Activated CD8-positive, alpha-beta T cell treated with anti-CD3 and anti-CD28 coated beads for 36 hours (primary cell): ENCODE data around the gene LOC128125822. TPM values are rescaled to one million over a fixed set of nuclear protein-coding genes. Genes with fewer than 3 reads are reported as not detected.

ENCODE experiments used
- ATAC-seq: fragments of 200-7000 bp; cut with Tn5 transposase; one replicate; pipeline ENCODE4 v1.10.0; 2021; ENCODE audit warnings: mild to moderate bottlenecking, moderate library complexity
- CTCF ChIA-PET: fragments of 350-600 bp; sonication (Branson Sonifier 250); formaldehyde crosslinking; loops from one replicate; lab custom pipeline; 2021; ENCODE audit warnings: antibody characterized with exemption; lab: Charles Lee
- POLR2A ChIA-PET: fragments of 350-600 bp; sonication (Branson Sonifier 250); formaldehyde crosslinking; loops from one replicate; lab custom pipeline; 2021; ENCODE audit warnings: antibody characterized with exemption; lab: Charles Lee
- DNase-seq: peaks from one replicate; pipeline ENCODE4 v3.0.0-alpha.2; 2020
- H3K27ac Mint-ChIP-seq: one replicate; pipeline ENCODE4 v1.8.0; 2021; ENCODE audit warnings: mild to moderate bottlenecking, mixed read lengths
- H3K27me3 Mint-ChIP-seq: one replicate; pipeline ENCODE4 v1.8.0; 2021; ENCODE audit warnings: mixed read lengths
- H3K36me3 Mint-ChIP-seq: one replicate; pipeline ENCODE4 v1.8.0; 2021; ENCODE audit warnings: low read depth, mixed read lengths
- H3K4me1 Mint-ChIP-seq: one replicate; pipeline ENCODE4 v1.8.0; 2021; ENCODE audit warnings: low read depth, mixed read lengths
- H3K4me3 Mint-ChIP-seq: one replicate; pipeline ENCODE4 v1.8.0; 2021; ENCODE audit warnings: mild to moderate bottlenecking, moderate library complexity, mixed read lengths
- H3K9me3 Mint-ChIP-seq: one replicate; pipeline ENCODE4 v1.8.0; 2021; ENCODE audit warnings: mixed read lengths
- intact Hi-C: fragments of 100-400 bp; cut with micrococcal nuclease; formaldehyde crosslinking; loops from one replicate; pipeline ENCODE4 v1.10.0; 2022
- total RNA-seq, 2 experiments: library from RNA; stranded (reverse); gene quantifications; one replicate each; pipeline ENCODE4 v1.2.3, GENCODE V29; 2021
- TF ChIP-seq, protein P1 (sequence below): fragments of 200-600 bp; IDR thresholded peaks from one replicate; pipeline ENCODE4 v1.8.0; 2022; ENCODE audit warnings: antibody characterized with exemption, mild to moderate bottlenecking

The LOC128125822 gene

GRCh38 chr6:63609231-63609630 lies 37.0 kb downstream of the LOC128125822 start:
- no peak for DNase-seq
- Mint-ChIP-seq H3K4me1 (no peaks in the 10 kb centered on the region), H3K9me3 (no peaks in the 10 kb centered on the region), H3K4me3 (no peak overlapping the region), H3K27me3 (peaks cover 1% of the 10 kb centered on the region), H3K36me3 (no peaks in the 10 kb centered on the region), H3K27ac (no peak overlapping the region)
- intact Hi-C loops, result no loop called here
- ChIA-PET CTCF (interaction anchor here (0.8 to 2.1 kb wide), 3 partner anchors 11 to 155 kb away, joined by 3 to 13 read pairs (median 3); partner anchors contain the start of gene PHF3), POLR2A (interaction anchor here (1.3 kb wide), 1 partner anchor 25 kb away, joined by 3 read pairs; no protein-coding TSS in a partner anchor)
- TF ChIP-seq, protein P1, sequence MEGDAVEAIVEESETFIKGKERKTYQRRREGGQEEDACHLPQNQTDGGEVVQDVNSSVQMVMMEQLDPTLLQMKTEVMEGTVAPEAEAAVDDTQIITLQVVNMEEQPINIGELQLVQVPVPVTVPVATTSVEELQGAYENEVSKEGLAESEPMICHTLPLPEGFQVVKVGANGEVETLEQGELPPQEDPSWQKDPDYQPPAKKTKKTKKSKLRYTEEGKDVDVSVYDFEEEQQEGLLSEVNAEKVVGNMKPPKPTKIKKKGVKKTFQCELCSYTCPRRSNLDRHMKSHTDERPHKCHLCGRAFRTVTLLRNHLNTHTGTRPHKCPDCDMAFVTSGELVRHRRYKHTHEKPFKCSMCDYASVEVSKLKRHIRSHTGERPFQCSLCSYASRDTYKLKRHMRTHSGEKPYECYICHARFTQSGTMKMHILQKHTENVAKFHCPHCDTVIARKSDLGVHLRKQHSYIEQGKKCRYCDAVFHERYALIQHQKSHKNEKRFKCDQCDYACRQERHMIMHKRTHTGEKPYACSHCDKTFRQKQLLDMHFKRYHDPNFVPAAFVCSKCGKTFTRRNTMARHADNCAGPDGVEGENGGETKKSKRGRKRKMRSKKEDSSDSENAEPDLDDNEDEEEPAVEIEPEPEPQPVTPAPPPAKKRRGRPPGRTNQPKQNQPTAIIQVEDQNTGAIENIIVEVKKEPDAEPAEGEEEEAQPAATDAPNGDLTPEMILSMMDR, result no peak
- no peak for ATAC-seq

DNA sequence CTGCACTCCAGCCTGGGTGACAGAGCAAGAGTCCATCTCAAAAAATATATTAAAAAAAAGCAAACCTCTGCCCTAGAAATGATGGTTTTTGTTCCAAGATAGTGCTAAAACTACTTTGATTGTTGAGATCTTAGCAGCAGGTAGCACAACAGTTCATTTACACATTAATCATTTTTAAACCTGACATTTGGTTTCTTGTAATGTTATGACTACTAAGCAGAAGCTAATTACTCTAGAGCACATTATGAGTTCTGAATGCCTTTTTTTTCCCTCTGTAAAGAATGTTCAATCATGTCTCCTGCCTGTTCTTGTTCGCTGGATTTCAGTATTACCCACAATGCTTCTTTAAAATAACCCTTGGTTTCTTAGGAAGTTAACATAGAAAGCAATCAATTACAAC lies 38.7 kb downstream of the LOC128125822 start:
- Mint-ChIP-seq H3K27ac (no peak overlapping the region), H3K4me1 (no peaks in the 10 kb centered on the region), H3K9me3 (no peaks in the 10 kb centered on the region), H3K36me3 (no peaks in the 10 kb centered on the region), H3K27me3 (no peaks in the 10 kb centered on the region), H3K4me3 (no peak overlapping the region)
- ChIA-PET POLR2A (no interaction called here), CTCF (interaction anchor here (1.0 to 4.1 kb wide), 2 partner anchors 9 to 13 kb away, joined by 3 to 19 read pairs; no protein-coding TSS in a partner anchor)
- TF ChIP-seq, protein P1, result no peak
- intact Hi-C loops, result no loop called here
- ATAC-seq (no peak), DNase-seq (no peak)

DNA sequence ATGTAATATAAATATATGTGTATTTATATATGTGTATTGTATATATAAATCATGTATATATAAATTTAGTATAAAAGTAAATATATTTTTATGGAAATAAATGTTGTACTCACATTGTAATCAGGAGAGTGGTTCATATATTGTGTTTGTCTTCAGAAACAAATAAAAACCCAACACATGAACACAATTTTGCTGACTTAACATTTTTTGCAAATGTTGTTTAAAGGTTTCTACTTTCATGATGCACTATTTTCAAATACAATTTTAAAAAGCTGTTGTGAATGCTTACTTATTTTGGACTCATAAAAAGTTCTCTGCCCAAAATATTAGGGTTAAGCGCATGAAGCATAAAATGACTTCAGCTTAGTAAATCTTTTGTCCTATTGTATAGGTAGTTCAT lies 39.3 kb downstream of the LOC128125822 start:
- Mint-ChIP-seq H3K9me3 (no peaks in the 10 kb centered on the region), H3K36me3 (no peaks in the 10 kb centered on the region), H3K4me1 (no peaks in the 10 kb centered on the region), H3K27ac (no peak overlapping the region), H3K27me3 (no peaks in the 10 kb centered on the region), H3K4me3 (no peak overlapping the region)
- no peak for DNase-seq
- ChIA-PET POLR2A (no interaction called here), CTCF (interaction anchor here (0.7 to 4.1 kb wide), 4 partner anchors 8 to 24 kb away, joined by 3 to 19 read pairs (median 3); no protein-coding TSS in a partner anchor)
- intact Hi-C loops, result no loop called here
- TF ChIP-seq, protein P1, result no peak
- no peak for ATAC-seq

DNA sequence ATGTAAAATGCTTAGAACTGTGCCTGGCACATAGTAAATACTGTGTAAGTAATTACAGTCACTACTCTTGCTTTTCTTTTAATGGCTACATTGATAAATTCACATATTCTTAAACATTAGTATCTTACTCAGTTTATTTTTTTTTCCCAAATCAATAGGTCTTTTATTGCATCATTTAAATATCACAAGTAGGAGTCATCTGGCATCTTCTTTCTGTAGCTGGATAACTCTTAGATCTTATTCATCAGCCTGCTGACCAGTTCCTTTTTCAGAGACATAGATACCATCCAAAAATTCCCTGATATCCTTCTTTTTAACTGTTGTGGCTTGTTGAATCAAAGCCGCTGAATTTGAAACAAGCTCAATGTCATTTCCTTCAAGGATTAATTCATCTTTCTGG lies 43.3 kb downstream of the LOC128125822 start:
- DNase-seq (no peak), ATAC-seq (no peak)
- ChIA-PET CTCF (interaction anchor here (1.0 kb wide), 1 partner anchor 18 kb away, joined by 3 read pairs; no protein-coding TSS in a partner anchor), POLR2A (no interaction called here)
- no peak overlapping the region for H3K27ac Mint-ChIP-seq
- no peak overlapping the region for H3K4me3 Mint-ChIP-seq
- H3K4me1 Mint-ChIP-seq, result no peaks in the 10 kb centered on the region
- H3K9me3 Mint-ChIP-seq, result no peaks in the 10 kb centered on the region
- TF ChIP-seq, protein P1, result no peak
- H3K27me3 Mint-ChIP-seq, result peaks cover 8% of the 10 kb centered on the region
- H3K36me3 Mint-ChIP-seq, result no peaks in the 10 kb centered on the region
- intact Hi-C loops, result no loop called here

Other genes starting within 250 kb of the LOC128125822 start
- 10 to 100 TPM; 52.6 to 54.7 TPM for gene PTP4A1, start within 50 bp of the LOC128125822 start, total RNA-seq
- 10 to 100 TPM; 45.6 to 50.3 TPM for gene PHF3, start 63.3 kb downstream of the LOC128125822 start, total RNA-seq